H9 (cell line): Measurements from ENCODE around the gene MAML3. TPM values are rescaled to one million over a fixed set of nuclear protein-coding genes. Genes with fewer than 3 reads are reported as not detected.

Experiments used
- DNase-seq: peaks from one replicate; pipeline ENCODE4 v3.0.0-alpha.2; 2017
- H2AFZ ChIP-seq: one replicate; pipeline ENCODE4 v1.6.1; 2013; ENCODE audit warnings: mild to moderate bottlenecking, low read length, control low read depth, moderate library complexity
- H2AK5ac ChIP-seq: 2 replicates; pipeline ENCODE4 v1.6.1; 2013; ENCODE audit warnings: low read length, control low read depth, mixed read lengths; ENCODE audit not compliant: insufficient read length
- H2BK120ac ChIP-seq: one replicate; pipeline ENCODE4 v1.6.1; 2013; ENCODE audit warnings: low read depth, mild to moderate bottlenecking, low read length, control low read depth, inconsistent platforms; ENCODE audit not compliant: poor library complexity, severe bottlenecking
- H2BK12ac ChIP-seq: 2 replicates; pipeline ENCODE4 v1.6.1; 2013; ENCODE audit warnings: low read length, control low read depth, mixed read lengths, low read depth; ENCODE audit not compliant: insufficient read length
- H2BK15ac ChIP-seq: 2 replicates; pipeline ENCODE4 v1.6.1; 2013; ENCODE audit warnings: low read depth, low read length, control low read depth
- H2BK20ac ChIP-seq: one replicate; pipeline ENCODE4 v1.6.1; 2013; ENCODE audit warnings: low read depth, mild to moderate bottlenecking, low read length, control low read depth, inconsistent platforms; ENCODE audit not compliant: poor library complexity, severe bottlenecking
- H2BK5ac ChIP-seq: 2 replicates; pipeline ENCODE4 v1.6.1; 2013; ENCODE audit warnings: low read length, control low read depth, mixed read lengths; ENCODE audit not compliant: insufficient read length
- H3K14ac ChIP-seq: 2 replicates; pipeline ENCODE4 v1.6.1; 2013; ENCODE audit warnings: low read length, control low read depth; ENCODE audit not compliant: insufficient read depth
- H3K18ac ChIP-seq: 2 replicates; pipeline ENCODE4 v1.6.1; 2013; ENCODE audit warnings: low read depth, mild to moderate bottlenecking, mixed read lengths, low read length, control low read depth; ENCODE audit not compliant: insufficient read length
- H3K23ac ChIP-seq: 2 replicates; pipeline ENCODE4 v1.6.1; 2013; ENCODE audit warnings: low read length, control low read depth, mixed read lengths, low read depth; ENCODE audit not compliant: insufficient read length
- H3K23me2 ChIP-seq: 2 replicates; pipeline ENCODE4 v1.6.1; 2013; ENCODE audit warnings: low read depth, mild to moderate bottlenecking, mixed read lengths, low read length, control low read depth; ENCODE audit not compliant: insufficient read length, poor library complexity, severe bottlenecking
- H3K27ac ChIP-seq: 2 replicates; pipeline ENCODE4 v1.5.1; 2013; ENCODE audit warnings: low read length, control low read depth, mixed read lengths, low read depth; ENCODE audit not compliant: insufficient read length
- H3K27me3 ChIP-seq: 2 replicates; pipeline ENCODE4 v1.6.1; 2013; ENCODE audit warnings: low read length, control low read depth, inconsistent platforms; ENCODE audit not compliant: insufficient read depth
- H3K4ac ChIP-seq: 2 replicates; pipeline ENCODE4 v1.6.1; 2013; ENCODE audit warnings: low read depth, mild to moderate bottlenecking, control low read depth, inconsistent platforms, low read length, moderate library complexity
- H3K4me1 ChIP-seq: 2 replicates; pipeline ENCODE4 v1.6.1; 2013; ENCODE audit warnings: low read length, control low read depth, inconsistent platforms; ENCODE audit not compliant: insufficient read depth
- H3K4me2 ChIP-seq: 2 replicates; pipeline ENCODE4 v1.6.1; 2013; ENCODE audit warnings: low read length, control low read depth, mixed read lengths; ENCODE audit not compliant: insufficient read length, insufficient read depth
- H3K56ac ChIP-seq: 2 replicates; pipeline ENCODE4 v1.6.1; 2013; ENCODE audit warnings: low read depth, mild to moderate bottlenecking, mixed read lengths, low read length, control low read depth; ENCODE audit not compliant: insufficient read length
- H3K79me1 ChIP-seq: 2 replicates; pipeline ENCODE4 v1.6.1; 2013; ENCODE audit warnings: low read depth, mild to moderate bottlenecking, moderate library complexity, low read length, control low read depth, inconsistent platforms; ENCODE audit not compliant: insufficient read depth, poor library complexity, severe bottlenecking
- H3K79me2 ChIP-seq: 2 replicates; pipeline ENCODE4 v1.6.1; 2013; ENCODE audit warnings: low read length, control low read depth, inconsistent platforms; ENCODE audit not compliant: insufficient read depth
- H3K9ac ChIP-seq: 2 replicates; pipeline ENCODE4 v1.6.1; 2013; ENCODE audit warnings: low read length, control low read depth, mixed read lengths; ENCODE audit not compliant: insufficient read length; ENCODE audit errors: extremely low read depth
- H3K9me3 ChIP-seq: one replicate; pipeline ENCODE4 v1.6.1; 2013; ENCODE audit warnings: low read depth, low read length, inconsistent platforms; ENCODE audit not compliant: control insufficient read depth
- H3T11ph ChIP-seq: one replicate; pipeline ENCODE4 v1.6.1; 2013; ENCODE audit warnings: mild to moderate bottlenecking, low read length, control low read depth, inconsistent platforms
- H4K20me1 ChIP-seq: one replicate; pipeline ENCODE4 v1.6.1; 2013; ENCODE audit not compliant: control insufficient read depth, insufficient read length, insufficient read depth
- H4K5ac ChIP-seq: 2 replicates; pipeline ENCODE4 v1.6.1; 2013; ENCODE audit warnings: low read depth, mild to moderate bottlenecking, mixed read lengths, low read length, control low read depth; ENCODE audit not compliant: insufficient read length
- H4K8ac ChIP-seq: replicated peaks from 2 replicates; pipeline ENCODE4 v1.6.1; 2013; ENCODE audit warnings: low read length, control low read depth, mixed read lengths, low read depth; ENCODE audit not compliant: insufficient read length
- H4K91ac ChIP-seq: 2 replicates; pipeline ENCODE4 v1.6.1; 2013; ENCODE audit warnings: low read depth, mild to moderate bottlenecking, moderate library complexity, mixed read lengths, low read length, control low read depth; ENCODE audit not compliant: insufficient read length
- H3K27ac Mint-ChIP-seq, 3 experiments: 2 replicates in 2 of 3; 3 replicates in 1 of 3; pipeline ENCODE4 v1.8.0; 2020 to 2021; ENCODE audit warnings: mixed read lengths in 3 of 3, mild to moderate bottlenecking in 1 of 3, moderate library complexity in 1 of 3
- H3K27me3 Mint-ChIP-seq: 2 replicates; pipeline ENCODE4 v1.8.0; 2021; ENCODE audit warnings: low read depth, mild to moderate bottlenecking, moderate library complexity, mixed read lengths
- H3K36me3 Mint-ChIP-seq, 3 experiments: 2 replicates in 2 of 3; 3 replicates in 1 of 3; pipeline ENCODE4 v1.8.0; 2020 to 2021; ENCODE audit warnings: low read depth in 3 of 3, mixed read lengths in 3 of 3; ENCODE audit not compliant: insufficient read depth in 1 of 3
- H3K4me1 Mint-ChIP-seq, 2 experiments: 2 replicates each; pipeline ENCODE4 v1.8.0; 2020; ENCODE audit warnings: mixed read lengths in 2 of 2
- H3K4me3 Mint-ChIP-seq, 2 experiments: 2 replicates in 1 of 2; 3 replicates in 1 of 2; pipeline ENCODE4 v1.8.0; 2020 to 2021; ENCODE audit warnings: mild to moderate bottlenecking in 2 of 2, mixed read lengths in 2 of 2, moderate library complexity in 1 of 2
- H3K9me3 Mint-ChIP-seq, 2 experiments: 2 replicates in 1 of 2; 3 replicates in 1 of 2; pipeline ENCODE4 v1.8.0; 2020; ENCODE audit warnings: mild to moderate bottlenecking in 2 of 2, mixed read lengths in 2 of 2, moderate library complexity in 1 of 2
- CTCF ChIP-seq: fragments of 200-600 bp; sonication (generic); conservative IDR thresholded peaks from 3 replicates; pipeline ENCODE4 v1.8.0; 2021; ENCODE audit warnings: antibody characterized with exemption, mild to moderate bottlenecking
- WGBS: extraction: QIAGEN DNeasy Blood & Tissue Kit; methylation state at CpG from one replicate; pipeline ENCODE4 v1.1.7; 2013; ENCODE audit warnings: missing lambda C conversion rate, low lambda C conversion rate, mixed read lengths; ENCODE audit not compliant: insufficient read length; ENCODE audit errors: extremely low coverage; 5-methylcytosine and 5-hydroxymethylcytosine counted together
- total RNA-seq: library from RNA; stranded (reverse); gene quantifications from 2 replicates; pipeline ENCODE4 v1.2.1, GENCODE V29; 2021

MAML3 gene
- total RNA-seq, 1 experiment from 2014 or later, result 3.9 TPM

DNA sequence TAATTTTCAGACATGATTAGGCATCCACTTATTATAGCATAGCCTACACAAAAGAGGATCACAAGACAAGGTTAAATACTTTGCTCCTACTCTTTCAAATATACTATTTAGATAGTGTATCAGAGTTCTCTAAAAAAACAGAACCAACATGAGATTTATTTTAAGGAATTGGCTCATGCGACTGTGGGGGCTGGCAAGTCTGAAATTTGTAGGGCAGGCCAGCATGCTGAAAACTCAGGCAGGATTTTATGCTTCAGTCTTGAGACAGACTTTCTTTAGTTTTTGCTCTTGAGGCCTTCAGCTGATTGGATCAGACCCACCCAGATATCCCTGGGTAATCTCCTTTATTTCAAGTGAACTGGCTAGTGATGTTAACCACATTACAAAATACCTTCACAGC is 169.5 kb downstream of the MAML3 start:
- H3K4me3 Mint-ChIP-seq, result no peak overlapping the region
- no peak overlapping the region for H3K9ac ChIP-seq
- no peak overlapping the region for H2AK5ac ChIP-seq
- no peak overlapping the region for H3T11ph ChIP-seq
- H3K79me1 ChIP-seq, result no peaks in the 10 kb centered on the region
- peaks cover 12% of the 10 kb centered on the region in 2 experiments for H3K4me1 Mint-ChIP-seq
- peaks cover 2% of the 10 kb centered on the region; the same call in 1 of the 2 replicates for H3K4me1 ChIP-seq
- H3K27ac ChIP-seq, result no peak overlapping the region
- H2BK12ac ChIP-seq, result no peak overlapping the region
- H3K14ac ChIP-seq, result no peak overlapping the region
- no peaks in the 10 kb centered on the region for H3K79me2 ChIP-seq
- no peak overlapping the region for H2BK20ac ChIP-seq
- no peak overlapping the region for H3K4me2 ChIP-seq
- no peaks in the 10 kb centered on the region for H3K27me3 ChIP-seq
- H3K27ac Mint-ChIP-seq, result no peak overlapping the region
- no peak overlapping the region for H3K56ac ChIP-seq
- WGBS, result no CpG with 5 or more reads among the region's 1 CpG
- no peak overlapping the region for H3K18ac ChIP-seq
- no peak overlapping the region for H4K5ac ChIP-seq
- H3K27me3 Mint-ChIP-seq, result peaks cover 10% of the 10 kb centered on the region
- no peak overlapping the region for H2BK15ac ChIP-seq
- H4K20me1 ChIP-seq, result no peaks in the 10 kb centered on the region
- no peak overlapping the region for H4K8ac ChIP-seq
- TF ChIP-seq CTCF, result no peak
- H2BK5ac ChIP-seq, result no peak overlapping the region
- no peak overlapping the region for H3K23ac ChIP-seq
- H3K23me2 ChIP-seq, result no peaks in the 10 kb centered on the region
- no peak overlapping the region for H4K91ac ChIP-seq
- no peaks in the 10 kb centered on the region; a peak in 1 of 5 replicates for H3K9me3 Mint-ChIP-seq
- H2AFZ ChIP-seq, result no peak overlapping the region
- no peaks in the 10 kb centered on the region for H3K36me3 Mint-ChIP-seq
- no peaks in the 10 kb centered on the region for H3K9me3 ChIP-seq
- no peak overlapping the region for H3K4ac ChIP-seq
- H2BK120ac ChIP-seq, result no peak overlapping the region
- DNase-seq, result no peak
